RWPE1 (cell line): Measurements from ENCODE around the gene INKA2.

Experiments
- CTCF ChIA-PET: fragments of 350-600 bp; sonication (Branson Sonifier 250); formaldehyde crosslinking; extraction: SDS; loops from one replicate; lab custom pipeline; 2021; lab: Yijun Ruan, JAX
- POLR2A ChIA-PET: fragments of 400-600 bp; formaldehyde crosslinking; extraction: SDS; loops from one replicate; lab custom pipeline; 2020; ENCODE audit warnings: antibody characterized with exemption; ENCODE audit not compliant: low non-redundant PET; lab: Yijun Ruan, JAX
- DNase-seq: peaks from one replicate; pipeline ENCODE4 v3.0.0; 2012; ENCODE audit warnings: low spot score
- H3K27ac ChIP-seq: fragments of 450-650 bp; 2 replicates; pipeline ENCODE4 v1.5.1; 2017
- TF ChIP-seq, protein P1 (sequence below): fragments of 450-650 bp; conservative IDR thresholded peaks from 2 replicates; pipeline ENCODE4 v1.5.1; 2017; ENCODE audit warnings: low read depth, mild to moderate bottlenecking

The INKA2 gene

DNA sequence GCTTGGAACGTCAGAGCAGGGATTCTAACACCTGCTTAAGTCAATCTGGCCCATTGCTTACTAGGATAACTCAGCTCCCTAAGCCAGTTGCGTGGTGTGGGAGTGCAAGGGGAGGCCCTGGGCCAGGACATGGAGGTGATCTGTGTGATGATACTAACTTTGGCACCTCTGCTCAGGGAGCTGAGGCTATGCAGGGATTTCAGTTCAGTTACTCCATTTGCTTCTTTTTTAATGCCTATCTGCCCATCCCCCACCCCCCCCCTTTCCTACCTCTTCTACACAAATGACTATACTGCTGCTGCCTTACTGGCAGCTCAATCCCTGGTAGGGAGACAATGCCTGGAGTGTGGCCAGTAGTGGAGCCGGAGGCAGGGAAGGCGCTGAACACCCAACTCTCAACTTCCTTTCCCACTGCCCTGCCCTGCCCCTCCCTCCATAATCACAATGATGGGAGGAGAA is 19.5 kb downstream of the INKA2 start:
- TF ChIP-seq, protein P1, sequence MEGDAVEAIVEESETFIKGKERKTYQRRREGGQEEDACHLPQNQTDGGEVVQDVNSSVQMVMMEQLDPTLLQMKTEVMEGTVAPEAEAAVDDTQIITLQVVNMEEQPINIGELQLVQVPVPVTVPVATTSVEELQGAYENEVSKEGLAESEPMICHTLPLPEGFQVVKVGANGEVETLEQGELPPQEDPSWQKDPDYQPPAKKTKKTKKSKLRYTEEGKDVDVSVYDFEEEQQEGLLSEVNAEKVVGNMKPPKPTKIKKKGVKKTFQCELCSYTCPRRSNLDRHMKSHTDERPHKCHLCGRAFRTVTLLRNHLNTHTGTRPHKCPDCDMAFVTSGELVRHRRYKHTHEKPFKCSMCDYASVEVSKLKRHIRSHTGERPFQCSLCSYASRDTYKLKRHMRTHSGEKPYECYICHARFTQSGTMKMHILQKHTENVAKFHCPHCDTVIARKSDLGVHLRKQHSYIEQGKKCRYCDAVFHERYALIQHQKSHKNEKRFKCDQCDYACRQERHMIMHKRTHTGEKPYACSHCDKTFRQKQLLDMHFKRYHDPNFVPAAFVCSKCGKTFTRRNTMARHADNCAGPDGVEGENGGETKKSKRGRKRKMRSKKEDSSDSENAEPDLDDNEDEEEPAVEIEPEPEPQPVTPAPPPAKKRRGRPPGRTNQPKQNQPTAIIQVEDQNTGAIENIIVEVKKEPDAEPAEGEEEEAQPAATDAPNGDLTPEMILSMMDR, result no peak
- H3K27ac ChIP-seq, result no peak overlapping the region
- CTCF ChIA-PET, result interaction anchor here (0.6 kb wide), 1 partner anchor 747 kb away, joined by 3 read pairs; no protein-coding TSS in a partner anchor
- no peak for DNase-seq
- POLR2A ChIA-PET, result no interaction called here

DNA sequence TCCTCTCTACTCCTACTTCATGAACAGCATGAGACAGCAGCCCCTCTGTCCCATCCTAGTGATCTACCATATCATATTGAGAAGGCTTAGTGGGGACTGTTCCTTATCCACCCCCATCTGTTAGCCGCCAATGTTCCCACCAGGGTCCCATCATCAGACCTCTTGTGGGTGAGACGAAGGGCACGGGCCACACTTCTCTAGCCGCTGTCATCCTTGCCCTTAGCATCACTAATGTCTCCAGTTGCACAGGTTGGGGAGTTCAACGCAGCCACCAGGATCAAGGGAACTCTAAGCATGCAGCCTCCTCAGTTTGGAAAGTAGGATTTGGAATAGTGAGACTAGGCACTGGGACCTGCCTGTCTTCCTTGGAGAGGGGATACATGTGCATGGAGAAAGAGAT is 20.1 kb downstream of the INKA2 start:
- ChIA-PET CTCF (no interaction called here), POLR2A (no interaction called here)
- H3K27ac ChIP-seq, result no peak overlapping the region
- TF ChIP-seq, protein P1, result no peak
- DNase-seq, result no peak

- POLR2A ChIA-PET, result no interaction called here
Observed at GRCh38 chr1:111717450-111717849, 21.7 kb downstream of the INKA2 start.

DNA sequence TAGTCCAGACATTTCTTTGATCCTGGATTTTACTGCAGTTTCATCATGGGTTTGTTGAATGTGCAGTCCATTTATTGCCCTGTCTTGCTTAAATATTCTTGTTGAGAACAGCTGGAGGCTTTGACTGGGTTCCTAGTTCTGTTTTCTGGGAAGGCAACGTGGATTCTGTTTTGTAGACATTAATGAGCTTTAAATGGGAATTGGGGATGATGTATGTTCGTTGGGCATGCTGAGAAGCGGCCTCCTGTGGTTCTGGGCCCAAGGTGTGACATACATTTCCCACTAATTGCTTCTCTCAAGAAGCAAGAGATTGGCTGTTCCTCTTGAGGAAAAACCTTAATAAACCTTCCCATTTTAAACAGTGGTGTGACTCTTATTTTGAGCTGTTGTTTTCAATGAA is 22.9 kb downstream of the INKA2 start:
- ChIA-PET CTCF (interaction anchor here (1.2 to 2.9 kb wide), 2 partner anchors 208 to 234 kb away, joined by 4 to 10 read pairs; no protein-coding TSS in a partner anchor), POLR2A (no interaction called here)
- TF ChIP-seq, protein P1, result no peak
- H3K27ac ChIP-seq, result no peak overlapping the region
- DNase-seq, result no peak

More at GRCh38 chr1:111717450-111717849, 21.7 kb downstream of the INKA2 start:
- TF ChIP-seq, protein P1, result no peak
- no peak overlapping the region for H3K27ac ChIP-seq
- no peak for DNase-seq
- CTCF ChIA-PET, result no interaction called here

- CTCF ChIA-PET, result interaction anchor here (0.7 kb wide), 1 partner anchor 612 kb away, joined by 3 read pairs; no protein-coding TSS in a partner anchor
- POLR2A ChIA-PET, result no interaction called here
Observed at GRCh38 chr1:111709986-111710385, 29.2 kb downstream of the INKA2 start.

DNA sequence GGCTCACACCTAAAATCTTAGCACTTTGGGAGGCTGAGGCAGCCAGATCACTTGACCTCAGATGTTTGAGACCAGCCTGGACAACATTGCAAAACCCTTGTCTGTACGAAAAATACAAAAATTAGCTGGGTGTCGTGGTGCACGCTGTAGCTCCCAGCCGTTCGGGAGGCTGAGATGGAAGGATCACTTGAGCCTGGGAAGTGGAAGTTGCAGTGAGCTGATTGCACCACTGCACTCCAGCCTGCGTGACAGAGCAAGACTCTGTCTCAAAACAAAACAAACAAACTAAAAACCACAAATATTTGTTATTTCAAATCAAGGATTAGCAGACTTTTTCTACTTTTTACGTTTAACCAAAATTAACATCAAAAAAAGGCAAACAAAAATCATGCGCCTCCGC is 31.3 kb downstream of the INKA2 start:
- DNase-seq, result no peak
- CTCF ChIA-PET, result no interaction called here
- no peak overlapping the region for H3K27ac ChIP-seq
- POLR2A ChIA-PET, result no interaction called here
- TF ChIP-seq, protein P1, result no peak

More at GRCh38 chr1:111709986-111710385, 29.2 kb downstream of the INKA2 start:
- H3K27ac ChIP-seq, result no peak overlapping the region
- no peak for DNase-seq
- TF ChIP-seq, protein P1, result no peak
